Liver (tissue), 3 donors: ENCODE results near the gene CNTNAP1.

Experiments
- ATF3 ChIP-seq: IDR thresholded peaks from 2 replicates; pipeline ENCODE4 v1.6.1; 2016; ENCODE audit warnings: antibody characterized with exemption
- FOXA1 ChIP-seq: IDR thresholded peaks from 2 replicates; pipeline ENCODE4 v1.6.1; 2016; ENCODE audit warnings: antibody characterized with exemption
- FOXA2 ChIP-seq: IDR thresholded peaks from 2 replicates; pipeline ENCODE4 v1.6.1; 2016; ENCODE audit warnings: antibody characterized with exemption
- HNF4G ChIP-seq: IDR thresholded peaks from 2 replicates; pipeline ENCODE4 v1.6.1; 2016; ENCODE audit warnings: antibody characterized with exemption
- JUND ChIP-seq, 2 donors: IDR thresholded peaks; 2 replicates each; pipeline ENCODE4 v1.6.1; 2016; ENCODE audit warnings: antibody characterized with exemption in 2 of 2
- RAD21 ChIP-seq, 2 donors: IDR thresholded peaks; 2 replicates each; pipeline ENCODE4 v1.6.1; 2016; ENCODE audit warnings: antibody characterized with exemption in 2 of 2, mild to moderate bottlenecking in 2 of 2
- TF ChIP-seq, protein P1 (sequence below): fragments of 150-350 bp; IDR thresholded peaks from 2 replicates; pipeline ENCODE4 v1.5.1; 2017; ENCODE audit warnings: improper control_type of control experiment, low read depth, low read length; ENCODE audit not compliant: missing input control
- TF ChIP-seq, protein P2 (sequence below): IDR thresholded peaks from 2 replicates; pipeline ENCODE4 v1.6.1; 2016; ENCODE audit warnings: antibody characterized with exemption, mild to moderate bottlenecking
- TF ChIP-seq, protein P3 (sequence below): IDR thresholded peaks from 2 replicates; pipeline ENCODE4 v1.6.1; 2016; ENCODE audit warnings: antibody characterized with exemption
- donor health status: healthy.
- donor health status: healthy.

- no peak for TF ChIP-seq ATF3
- TF ChIP-seq, protein P1, sequence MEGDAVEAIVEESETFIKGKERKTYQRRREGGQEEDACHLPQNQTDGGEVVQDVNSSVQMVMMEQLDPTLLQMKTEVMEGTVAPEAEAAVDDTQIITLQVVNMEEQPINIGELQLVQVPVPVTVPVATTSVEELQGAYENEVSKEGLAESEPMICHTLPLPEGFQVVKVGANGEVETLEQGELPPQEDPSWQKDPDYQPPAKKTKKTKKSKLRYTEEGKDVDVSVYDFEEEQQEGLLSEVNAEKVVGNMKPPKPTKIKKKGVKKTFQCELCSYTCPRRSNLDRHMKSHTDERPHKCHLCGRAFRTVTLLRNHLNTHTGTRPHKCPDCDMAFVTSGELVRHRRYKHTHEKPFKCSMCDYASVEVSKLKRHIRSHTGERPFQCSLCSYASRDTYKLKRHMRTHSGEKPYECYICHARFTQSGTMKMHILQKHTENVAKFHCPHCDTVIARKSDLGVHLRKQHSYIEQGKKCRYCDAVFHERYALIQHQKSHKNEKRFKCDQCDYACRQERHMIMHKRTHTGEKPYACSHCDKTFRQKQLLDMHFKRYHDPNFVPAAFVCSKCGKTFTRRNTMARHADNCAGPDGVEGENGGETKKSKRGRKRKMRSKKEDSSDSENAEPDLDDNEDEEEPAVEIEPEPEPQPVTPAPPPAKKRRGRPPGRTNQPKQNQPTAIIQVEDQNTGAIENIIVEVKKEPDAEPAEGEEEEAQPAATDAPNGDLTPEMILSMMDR = peak; percentile 23
- TF ChIP-seq FOXA2 = no peak
- TF ChIP-seq, protein P2, sequence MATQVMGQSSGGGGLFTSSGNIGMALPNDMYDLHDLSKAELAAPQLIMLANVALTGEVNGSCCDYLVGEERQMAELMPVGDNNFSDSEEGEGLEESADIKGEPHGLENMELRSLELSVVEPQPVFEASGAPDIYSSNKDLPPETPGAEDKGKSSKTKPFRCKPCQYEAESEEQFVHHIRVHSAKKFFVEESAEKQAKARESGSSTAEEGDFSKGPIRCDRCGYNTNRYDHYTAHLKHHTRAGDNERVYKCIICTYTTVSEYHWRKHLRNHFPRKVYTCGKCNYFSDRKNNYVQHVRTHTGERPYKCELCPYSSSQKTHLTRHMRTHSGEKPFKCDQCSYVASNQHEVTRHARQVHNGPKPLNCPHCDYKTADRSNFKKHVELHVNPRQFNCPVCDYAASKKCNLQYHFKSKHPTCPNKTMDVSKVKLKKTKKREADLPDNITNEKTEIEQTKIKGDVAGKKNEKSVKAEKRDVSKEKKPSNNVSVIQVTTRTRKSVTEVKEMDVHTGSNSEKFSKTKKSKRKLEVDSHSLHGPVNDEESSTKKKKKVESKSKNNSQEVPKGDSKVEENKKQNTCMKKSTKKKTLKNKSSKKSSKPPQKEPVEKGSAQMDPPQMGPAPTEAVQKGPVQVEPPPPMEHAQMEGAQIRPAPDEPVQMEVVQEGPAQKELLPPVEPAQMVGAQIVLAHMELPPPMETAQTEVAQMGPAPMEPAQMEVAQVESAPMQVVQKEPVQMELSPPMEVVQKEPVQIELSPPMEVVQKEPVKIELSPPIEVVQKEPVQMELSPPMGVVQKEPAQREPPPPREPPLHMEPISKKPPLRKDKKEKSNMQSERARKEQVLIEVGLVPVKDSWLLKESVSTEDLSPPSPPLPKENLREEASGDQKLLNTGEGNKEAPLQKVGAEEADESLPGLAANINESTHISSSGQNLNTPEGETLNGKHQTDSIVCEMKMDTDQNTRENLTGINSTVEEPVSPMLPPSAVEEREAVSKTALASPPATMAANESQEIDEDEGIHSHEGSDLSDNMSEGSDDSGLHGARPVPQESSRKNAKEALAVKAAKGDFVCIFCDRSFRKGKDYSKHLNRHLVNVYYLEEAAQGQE = no peak
- peak in 1 of 2 donors; percentile 12 for TF ChIP-seq RAD21 (IDR thresholded peaks at IDR 0.05)
- no peak for TF ChIP-seq FOXA1
- TF ChIP-seq JUND (IDR thresholded peaks at IDR 0.05) = no peak
- TF ChIP-seq, protein P3, sequence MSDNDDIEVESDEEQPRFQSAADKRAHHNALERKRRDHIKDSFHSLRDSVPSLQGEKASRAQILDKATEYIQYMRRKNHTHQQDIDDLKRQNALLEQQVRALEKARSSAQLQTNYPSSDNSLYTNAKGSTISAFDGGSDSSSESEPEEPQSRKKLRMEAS = no peak
- no peak for TF ChIP-seq HNF4G
Measured at GRCh38 chr17:42673885-42674754, 8.2 kb upstream of the CNTNAP1 start.
